GM20000 (cell line): ENCODE data around the gene C1orf94.

Experiments used
- DNase-seq: peaks from one replicate; pipeline ENCODE4 v3.0.0; 2012; ENCODE audit warnings: low spot score
- TF ChIP-seq, protein P1 (sequence below): IDR thresholded peaks from 2 replicates; pipeline ENCODE4 v1.5.1; 2012; ENCODE audit warnings: mild to moderate bottlenecking, control low read depth; ENCODE audit errors: extremely low read depth, missing control alignments

Gene C1orf94, protein sequence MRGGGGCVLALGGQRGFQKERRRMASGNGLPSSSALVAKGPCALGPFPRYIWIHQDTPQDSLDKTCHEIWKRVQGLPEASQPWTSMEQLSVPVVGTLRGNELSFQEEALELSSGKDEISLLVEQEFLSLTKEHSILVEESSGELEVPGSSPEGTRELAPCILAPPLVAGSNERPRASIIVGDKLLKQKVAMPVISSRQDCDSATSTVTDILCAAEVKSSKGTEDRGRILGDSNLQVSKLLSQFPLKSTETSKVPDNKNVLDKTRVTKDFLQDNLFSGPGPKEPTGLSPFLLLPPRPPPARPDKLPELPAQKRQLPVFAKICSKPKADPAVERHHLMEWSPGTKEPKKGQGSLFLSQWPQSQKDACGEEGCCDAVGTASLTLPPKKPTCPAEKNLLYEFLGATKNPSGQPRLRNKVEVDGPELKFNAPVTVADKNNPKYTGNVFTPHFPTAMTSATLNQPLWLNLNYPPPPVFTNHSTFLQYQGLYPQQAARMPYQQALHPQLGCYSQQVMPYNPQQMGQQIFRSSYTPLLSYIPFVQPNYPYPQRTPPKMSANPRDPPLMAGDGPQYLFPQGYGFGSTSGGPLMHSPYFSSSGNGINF

DNA sequence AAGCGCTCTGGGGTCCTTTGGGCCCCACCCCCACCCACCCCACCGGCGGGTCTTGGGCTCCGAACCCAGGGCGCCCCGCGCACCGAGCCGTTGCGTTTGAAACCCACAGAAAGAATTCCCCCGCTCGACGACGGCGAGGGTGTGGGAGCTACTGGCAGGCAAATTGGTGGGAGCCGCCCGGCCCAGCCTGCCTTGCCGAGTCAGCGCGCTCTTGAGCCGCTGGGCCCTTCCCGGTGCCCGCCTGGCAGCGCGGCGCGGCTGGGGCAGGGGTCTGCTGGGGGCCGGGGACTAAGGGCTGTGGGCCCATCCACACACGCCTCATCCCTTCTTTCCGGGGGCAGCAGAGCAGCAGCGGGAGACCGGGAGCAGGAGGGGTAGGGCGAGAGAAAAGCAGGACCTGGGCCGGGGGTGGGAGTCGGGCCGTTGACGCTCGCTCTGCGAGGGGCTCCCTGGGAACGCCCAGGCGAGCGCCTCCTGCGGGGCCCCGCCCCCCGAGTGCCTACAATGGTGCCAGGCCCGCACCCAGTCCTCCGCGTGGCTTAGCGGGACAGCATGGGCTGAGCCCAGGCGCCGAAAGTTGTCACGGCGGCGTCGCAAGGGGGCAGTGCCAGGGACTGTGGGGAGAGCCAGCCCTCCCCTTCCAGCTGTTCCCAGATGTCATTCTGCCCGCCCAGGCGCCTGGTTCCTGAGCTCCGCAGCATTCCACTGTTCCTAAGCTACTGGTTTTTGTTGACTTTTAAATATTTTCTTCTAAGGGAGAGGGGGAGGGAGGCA lies at the start of gene C1orf94:
TSS of gene C1orf94 (plus strand) at position 78 of the 774 bp plus-strand sequence. CDS start 883 bp downstream, outside the sequence.
- DNase-seq, result no peak
- TF ChIP-seq, protein P1, sequence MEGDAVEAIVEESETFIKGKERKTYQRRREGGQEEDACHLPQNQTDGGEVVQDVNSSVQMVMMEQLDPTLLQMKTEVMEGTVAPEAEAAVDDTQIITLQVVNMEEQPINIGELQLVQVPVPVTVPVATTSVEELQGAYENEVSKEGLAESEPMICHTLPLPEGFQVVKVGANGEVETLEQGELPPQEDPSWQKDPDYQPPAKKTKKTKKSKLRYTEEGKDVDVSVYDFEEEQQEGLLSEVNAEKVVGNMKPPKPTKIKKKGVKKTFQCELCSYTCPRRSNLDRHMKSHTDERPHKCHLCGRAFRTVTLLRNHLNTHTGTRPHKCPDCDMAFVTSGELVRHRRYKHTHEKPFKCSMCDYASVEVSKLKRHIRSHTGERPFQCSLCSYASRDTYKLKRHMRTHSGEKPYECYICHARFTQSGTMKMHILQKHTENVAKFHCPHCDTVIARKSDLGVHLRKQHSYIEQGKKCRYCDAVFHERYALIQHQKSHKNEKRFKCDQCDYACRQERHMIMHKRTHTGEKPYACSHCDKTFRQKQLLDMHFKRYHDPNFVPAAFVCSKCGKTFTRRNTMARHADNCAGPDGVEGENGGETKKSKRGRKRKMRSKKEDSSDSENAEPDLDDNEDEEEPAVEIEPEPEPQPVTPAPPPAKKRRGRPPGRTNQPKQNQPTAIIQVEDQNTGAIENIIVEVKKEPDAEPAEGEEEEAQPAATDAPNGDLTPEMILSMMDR, result no peak

DNA sequence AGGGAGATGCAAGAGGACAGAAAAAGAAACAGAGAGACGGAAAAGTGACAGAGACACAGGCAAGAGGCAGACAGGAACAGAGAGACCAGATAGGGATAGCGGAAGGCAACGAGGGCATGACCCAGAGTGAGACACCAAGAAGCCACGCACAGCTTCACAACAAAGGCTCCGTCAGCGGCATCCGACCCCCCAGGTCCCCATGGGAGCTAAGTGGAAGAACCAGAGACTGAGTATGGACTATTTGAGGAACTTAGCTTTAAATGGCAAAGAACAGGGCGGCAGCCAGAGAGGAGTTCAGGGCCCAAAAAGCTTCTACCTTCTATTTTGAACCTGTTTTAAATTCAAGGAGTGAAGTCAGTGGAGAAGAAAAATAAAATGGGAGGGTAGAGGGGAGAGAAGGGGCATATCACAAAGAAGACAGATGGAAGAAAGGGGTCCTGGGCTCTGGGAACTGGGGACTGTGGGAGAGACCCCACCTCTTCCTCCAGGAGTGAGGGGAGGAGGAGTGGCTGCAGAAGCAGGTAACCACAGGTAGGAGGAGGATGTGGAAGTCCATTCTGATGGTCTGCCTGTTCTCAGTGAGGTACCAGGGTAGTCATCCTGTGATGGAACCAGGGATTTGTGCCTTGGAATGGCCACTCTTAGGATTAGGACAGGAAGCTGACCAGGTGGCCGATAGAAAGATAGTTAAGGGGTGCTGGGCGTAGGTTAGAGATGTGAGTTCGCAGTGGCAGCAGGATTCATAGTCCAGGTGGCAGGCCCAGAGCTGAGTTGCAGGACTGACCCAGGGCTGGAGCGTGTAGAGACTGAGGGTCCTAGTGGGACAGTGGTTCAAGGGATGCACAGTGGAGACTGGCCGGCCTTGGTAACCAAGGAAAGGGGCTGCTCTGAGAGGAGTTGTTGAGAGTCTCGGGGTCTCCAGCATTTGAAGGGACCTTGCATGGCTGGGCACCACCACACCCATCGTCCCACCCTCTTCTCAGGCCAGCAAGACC lies 49.4 kb upstream of the C1orf94 start:
- TF ChIP-seq, protein P1, result no peak
- no peak for DNase-seq

DNA sequence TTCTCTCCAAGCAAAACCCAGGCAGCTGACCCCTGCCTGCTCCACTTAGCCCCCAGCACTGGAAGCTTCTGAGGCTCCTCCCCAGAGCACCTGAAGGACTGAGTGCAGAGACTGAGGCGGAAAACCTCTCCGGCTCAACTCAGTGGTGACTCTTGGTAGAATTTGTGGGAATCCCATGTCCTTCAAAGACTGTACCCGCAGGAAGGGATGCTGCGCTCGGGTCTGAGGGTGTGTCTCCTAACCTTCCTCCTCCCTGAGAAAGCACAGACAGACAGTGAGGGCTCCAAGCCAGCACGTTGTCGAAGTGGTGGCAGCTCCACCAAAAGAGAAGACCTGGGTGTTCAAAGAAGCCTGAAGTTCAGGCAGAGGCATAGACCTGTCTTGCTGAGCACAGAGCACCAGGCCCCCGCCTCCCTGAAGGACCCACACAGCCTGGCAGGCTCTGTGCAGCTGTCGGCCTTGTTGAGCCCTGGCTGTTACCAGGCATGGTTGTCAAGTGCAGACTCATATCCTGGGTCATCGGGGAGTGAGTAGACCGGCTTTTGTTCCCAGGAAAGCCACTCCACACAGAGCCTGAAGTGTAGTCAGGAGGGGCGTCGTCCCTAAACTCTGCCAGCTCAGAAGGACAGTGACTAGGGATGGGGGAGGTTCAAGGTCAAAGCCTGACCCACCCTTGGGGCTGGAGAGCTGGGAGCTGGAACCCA lies 48.4 kb upstream of the C1orf94 start:
- no peak for DNase-seq
- TF ChIP-seq, protein P1, result no peak

DNA sequence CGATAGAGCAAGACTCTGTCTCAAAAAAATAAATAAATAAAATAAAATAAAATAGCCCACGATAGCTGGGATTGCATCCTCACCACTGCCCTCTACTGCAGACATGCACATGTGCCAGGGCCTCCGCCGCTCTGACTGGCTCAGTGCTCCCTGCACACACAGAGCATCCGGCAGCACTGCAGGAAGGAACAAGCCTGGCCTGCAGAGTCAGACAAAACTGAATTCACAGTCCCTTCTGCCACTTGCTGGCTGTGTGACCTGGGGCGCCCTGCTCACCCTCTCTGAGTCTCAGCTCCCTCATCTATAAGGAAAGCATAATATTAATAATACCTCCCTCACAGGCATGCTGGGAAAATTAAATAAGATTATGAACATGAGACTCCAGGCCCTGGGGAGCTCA lies 47.1 kb upstream of the C1orf94 start:
- TF ChIP-seq, protein P1, result no peak

DNA sequence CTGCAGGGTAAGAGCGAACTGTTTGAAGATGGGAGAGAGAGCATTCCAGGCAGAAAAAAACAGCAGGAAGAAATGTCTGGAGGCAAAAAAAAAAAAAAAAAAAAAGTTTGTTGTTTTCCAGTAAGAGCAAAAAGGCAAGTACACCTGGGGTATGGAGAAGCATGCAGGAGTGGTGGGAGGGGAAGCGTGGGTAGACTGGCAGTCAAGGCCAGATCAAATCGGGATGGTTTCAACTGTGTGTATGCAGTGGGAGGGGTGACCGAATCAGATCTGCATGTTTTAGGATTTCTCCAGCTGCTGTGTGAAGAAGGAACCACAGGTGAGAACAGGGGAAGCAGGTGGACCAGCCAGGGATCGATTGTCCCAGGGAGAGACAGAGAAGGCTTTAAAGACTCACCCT lies 46.4 kb upstream of the C1orf94 start:
- TF ChIP-seq, protein P1, result no peak
- DNase-seq, result no peak

More for the DNA sequence above, 47.1 kb upstream of the C1orf94 start:
- no peak for DNase-seq

DNA sequence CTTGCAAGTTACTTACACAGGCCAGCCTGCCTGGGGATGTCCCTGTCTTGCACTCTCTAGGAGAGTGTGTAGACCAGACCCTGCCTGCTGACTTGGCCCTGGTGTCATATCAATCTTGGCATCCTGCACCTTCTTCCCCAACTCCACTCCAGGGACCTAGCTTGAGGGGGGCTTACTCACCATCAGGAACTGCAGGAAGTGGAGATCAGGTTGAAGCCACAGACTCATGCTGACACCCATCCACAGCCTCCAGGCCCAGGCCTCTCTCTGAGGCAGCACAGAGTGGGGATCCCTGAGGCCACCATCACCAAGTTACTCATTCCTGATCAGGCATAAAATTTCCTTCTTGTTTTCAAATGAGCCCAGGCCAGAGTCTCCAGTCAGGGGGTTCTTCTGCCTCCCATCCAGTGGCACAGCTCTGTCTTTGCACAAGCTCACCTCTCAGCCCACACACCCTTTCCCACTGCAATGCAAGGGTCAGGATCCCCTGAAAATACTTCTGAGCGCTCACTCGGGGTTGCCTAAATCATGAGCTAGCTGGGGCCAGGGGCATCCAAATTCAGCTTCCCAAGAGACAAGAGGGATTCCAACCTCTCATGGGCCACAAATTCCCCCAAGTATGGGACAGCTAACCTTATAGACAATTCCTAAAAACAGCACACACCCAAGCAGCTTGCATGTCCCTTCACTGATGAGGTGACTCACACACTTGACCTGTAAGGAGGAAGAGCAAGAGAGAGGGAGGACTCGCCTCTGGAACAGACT lies 45.1 kb upstream of the C1orf94 start:
- no peak for DNase-seq
- TF ChIP-seq, protein P1, result no peak
